Tibial nerve (tissue), 4 donors: ENCODE results near the gene PCDH9.

ENCODE experiments used
- CTCF ChIP-seq, 5 experiments: fragments of 200-600 bp in 3 of 5; fragments of 450-650 bp in 2 of 5; sonication (generic) in 3 of 5; IDR thresholded peaks; one replicate each; pipeline ENCODE4 v1.5.1; 2016 to 2019; ENCODE audit warnings: antibody characterized with exemption in 5 of 5, mild to moderate bottlenecking in 3 of 5, moderate library complexity in 2 of 5
- EP300 ChIP-seq, 2 donors: sonication (generic); formaldehyde crosslinking; IDR thresholded peaks; one replicate each; pipeline ENCODE4 v1.6.1; 2017; ENCODE audit warnings: antibody characterized with exemption in 2 of 2, mild to moderate bottlenecking in 1 of 2
- POLR2A ChIP-seq, 2 donors: fragments of 450-650 bp; IDR thresholded peaks; one replicate each; pipeline ENCODE4 v1.6.1; 2017; ENCODE audit warnings: antibody characterized with exemption in 2 of 2, mild to moderate bottlenecking in 2 of 2, moderate library complexity in 2 of 2

GRCh38 chr13:66410314-66410713, 819.8 kb downstream of the PCDH9 start:
- TF ChIP-seq CTCF (IDR thresholded peaks at IDR 0.05) (no peak), EP300 (IDR thresholded peaks at IDR 0.05) (no peak), POLR2A (IDR thresholded peaks at IDR 0.05) (no peak)
